ENCODE results near the gene GRAMD2B. TPM values are rescaled to one million over a fixed set of nuclear protein-coding genes. Genes with fewer than 3 reads are reported as not detected.
"Not testable (repeated sequence)": the region's sequence is repeated elsewhere in the genome, so short reads cannot be mapped to it uniquely, and the experiment has no call there.

The GRAMD2B gene
- total RNA-seq, 1 donor, result 113 TPM

- no peak for DNase-seq (ENCODE audit: low read depth)
- no peak for TF ChIP-seq CTCF (IDR thresholded peaks at IDR 0.05; ENCODE audit: insufficient read depth, low read depth, low read length)
Observed at GRCh38 chr5:126461838-126462237, 38.6 kb downstream of the GRAMD2B start.

GRCh38 chr5:126462239-126463014 lies 39.2 kb downstream of the GRAMD2B start:
- no peak overlapping the region for H3K4me3 ChIP-seq (ENCODE audit: low read depth, low read length)
- no peak for TF ChIP-seq CTCF (IDR thresholded peaks at IDR 0.05; ENCODE audit: insufficient read depth, low read depth, low read length)
- peak; percentile 54 for DNase-seq (ENCODE audit: low read depth)

More at GRCh38 chr5:126461838-126462237, 38.6 kb downstream of the GRAMD2B start:
- no peak overlapping the region for H3K4me3 ChIP-seq (ENCODE audit: low read depth, low read length)

GRCh38 chr5:126464016-126464415 lies 40.8 kb downstream of the GRAMD2B start:
- no peak for DNase-seq (ENCODE audit: low read depth)
- TF ChIP-seq CTCF (IDR thresholded peaks at IDR 0.05; ENCODE audit: insufficient read depth, low read depth, low read length), result no peak
- H3K4me3 ChIP-seq (ENCODE audit: low read depth, low read length), result no peak overlapping the region

GRCh38 chr5:126464959-126465358 lies 41.8 kb downstream of the GRAMD2B start:
- no peak for TF ChIP-seq CTCF (IDR thresholded peaks at IDR 0.05; ENCODE audit: insufficient read depth, low read depth, low read length)
- no peak for DNase-seq (ENCODE audit: low read depth)
- no peak overlapping the region for H3K4me3 ChIP-seq (ENCODE audit: low read depth, low read length)

GRCh38 chr5:126468091-126468490 lies 44.9 kb downstream of the GRAMD2B start:
- DNase-seq (ENCODE audit: low read depth), result no peak
- no peak overlapping the region for H3K4me3 ChIP-seq (ENCODE audit: low read depth, low read length)
- TF ChIP-seq CTCF (IDR thresholded peaks at IDR 0.05; ENCODE audit: insufficient read depth, low read depth, low read length), result no peak

- TF ChIP-seq CTCF (IDR thresholded peaks at IDR 0.05; ENCODE audit: insufficient read depth, low read depth, low read length), result no peak
- no peak overlapping the region for H3K4me3 ChIP-seq (ENCODE audit: low read depth, low read length)
Observed at GRCh38 chr5:126469536-126470316, 46.5 kb downstream of the GRAMD2B start.

GRCh38 chr5:126470529-126470928 lies 47.3 kb downstream of the GRAMD2B start:
- H3K4me3 ChIP-seq (ENCODE audit: low read depth, low read length), result not testable (repeated sequence)
- peak; percentile 36 for DNase-seq (ENCODE audit: low read depth)

More at GRCh38 chr5:126469536-126470316, 46.5 kb downstream of the GRAMD2B start:
- DNase-seq (ENCODE audit: low read depth), result no peak

All from fibroblast of villous mesenchyme (primary cell).